Activated gamma-delta T cell (primary cell): ENCODE results near the gene JAM3.

ENCODE experiments used
- DNase-seq: peaks from one replicate; lab custom pipeline; 2025; lab: John Stamatoyannopoulos, UW

JAM3 gene

DNA sequence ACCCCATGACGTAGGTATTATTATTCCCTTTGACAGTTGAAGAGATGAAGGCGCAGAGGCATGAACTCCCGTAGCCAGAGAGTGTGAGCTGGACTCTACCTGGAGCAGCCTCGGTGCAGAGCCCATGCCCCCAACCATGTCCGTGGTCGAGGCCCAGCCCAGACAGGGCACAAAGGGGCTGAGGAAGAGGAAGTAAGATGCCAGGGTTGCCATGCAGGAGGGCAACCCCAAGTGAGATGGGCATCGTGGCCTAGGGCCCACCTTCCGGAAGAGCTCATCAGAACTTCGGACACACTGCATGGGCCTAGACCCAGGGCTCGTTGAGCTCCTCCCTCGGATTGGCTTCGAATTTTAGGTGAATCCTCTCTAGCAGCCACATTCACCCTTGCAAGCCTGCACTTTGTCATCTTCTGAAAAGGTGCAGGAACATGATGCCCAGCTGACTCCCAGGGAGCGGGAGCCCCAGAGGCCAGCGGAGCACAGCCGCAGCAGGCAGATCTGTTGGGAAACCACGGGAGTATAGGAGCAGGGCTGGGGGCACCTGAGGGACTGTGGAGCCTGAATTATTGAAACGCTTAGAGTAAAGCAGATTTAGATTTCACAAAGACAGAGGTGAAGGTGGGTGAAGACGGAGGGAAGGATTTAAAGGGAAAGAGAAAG lies 29.0 kb upstream of the JAM3 start:
- DNase-seq: no peak

DNA sequence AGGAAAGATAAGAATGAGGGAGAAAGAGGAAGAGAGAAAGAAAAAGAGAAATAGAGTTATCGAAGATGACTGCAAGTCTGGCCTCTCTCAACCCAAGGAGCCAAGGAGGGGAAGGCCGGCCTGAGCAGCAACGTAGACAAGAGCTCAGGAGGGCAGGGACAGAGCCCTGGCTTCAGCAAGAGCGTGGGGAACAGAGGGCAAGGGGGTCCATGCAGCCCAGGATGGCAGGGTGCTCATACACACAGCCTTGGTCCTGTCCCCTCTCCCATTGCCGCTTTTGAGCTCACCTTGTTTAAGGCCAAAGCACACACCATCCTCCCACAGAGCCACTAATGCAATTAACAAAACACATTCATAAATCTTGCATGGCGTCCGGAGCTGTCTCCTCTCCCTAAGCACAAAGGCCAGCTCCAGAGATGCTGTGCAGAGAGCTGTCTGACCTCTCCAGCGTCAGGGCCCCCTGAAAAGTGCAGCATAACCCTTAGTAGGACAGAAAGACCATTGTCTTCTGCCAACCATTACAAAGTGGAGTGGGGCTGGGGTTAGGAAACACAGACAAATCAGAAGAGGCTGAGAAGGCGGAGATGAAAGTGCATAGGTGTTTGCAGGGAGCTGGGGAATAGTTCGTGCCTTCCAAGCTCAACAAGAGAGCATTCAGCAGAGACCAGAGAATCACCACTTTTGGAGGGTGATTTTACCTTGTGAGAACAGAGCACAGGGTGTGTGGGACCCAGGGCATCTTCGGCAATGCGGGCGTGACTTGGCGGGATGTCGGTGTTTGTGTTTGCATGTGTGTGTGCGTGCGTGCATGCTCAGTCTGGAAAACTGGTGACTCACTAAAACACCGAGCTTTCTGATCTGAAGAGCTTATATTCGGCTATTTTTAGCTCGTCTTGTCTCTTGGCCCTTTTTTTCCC lies 28.2 kb upstream of the JAM3 start:
- no peak for DNase-seq

DNA sequence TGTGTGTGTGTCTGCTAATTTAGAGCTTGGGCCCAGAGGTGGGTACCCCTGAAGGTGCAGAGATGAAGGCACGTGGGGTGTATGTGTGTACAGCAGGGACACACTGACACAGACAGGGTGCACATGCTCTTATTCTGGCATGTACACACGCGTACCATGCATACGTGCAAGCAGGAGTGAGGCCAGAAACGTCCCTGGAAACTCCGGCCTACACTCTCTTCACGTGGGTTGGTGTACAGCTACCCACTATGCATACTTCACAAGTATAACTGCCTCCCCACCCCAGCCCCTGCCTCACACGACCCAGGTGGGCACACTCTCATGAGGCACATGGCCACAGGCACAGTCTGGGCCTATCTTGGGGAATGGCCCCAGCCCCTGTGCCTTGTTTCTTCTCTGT lies 27.5 kb upstream of the JAM3 start:
- no peak for DNase-seq

DNA sequence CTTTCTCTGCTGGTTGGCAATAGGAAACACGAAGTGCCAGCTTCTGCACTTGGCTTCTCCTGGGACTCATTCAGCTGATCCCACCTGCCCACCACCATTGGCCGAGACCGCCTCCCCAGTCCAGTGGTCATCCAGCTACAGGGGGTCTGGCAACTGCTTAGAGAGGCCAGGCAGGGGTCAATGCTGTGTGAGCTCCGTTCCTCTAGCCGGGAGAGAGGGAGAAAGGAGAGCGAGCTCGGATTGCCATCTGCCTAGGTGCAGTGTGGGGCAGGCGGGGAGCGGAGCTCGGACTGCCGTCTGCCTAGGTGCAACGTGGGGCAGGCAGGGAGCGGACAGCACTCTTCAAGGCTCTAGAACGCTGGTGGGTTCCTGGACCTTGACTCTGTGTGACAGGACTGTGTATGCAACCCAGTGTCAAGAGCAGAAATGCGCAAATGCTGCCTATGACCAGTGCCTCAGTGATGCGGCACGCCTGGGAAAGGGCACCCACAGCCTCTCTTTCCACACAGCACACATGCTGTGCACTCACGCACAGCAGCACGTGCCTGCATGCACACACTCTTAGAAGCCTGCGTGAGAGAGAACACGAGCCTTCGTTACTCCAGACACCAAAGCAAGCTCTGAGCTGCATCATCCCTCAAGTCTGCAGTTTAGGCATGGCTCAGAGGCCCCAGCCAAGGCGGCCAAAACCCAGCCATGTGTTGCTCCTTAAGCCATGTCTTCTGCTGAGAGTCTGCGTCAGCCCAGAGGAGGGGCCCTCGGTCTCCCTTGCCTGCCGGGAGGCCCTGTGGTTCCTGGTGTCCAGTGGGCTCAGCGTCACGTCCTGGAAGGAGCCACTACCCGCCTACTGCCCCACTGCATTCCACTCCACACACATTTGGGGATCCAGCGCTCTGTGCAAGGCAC lies 26.8 kb upstream of the JAM3 start:
- no peak for DNase-seq

DNA sequence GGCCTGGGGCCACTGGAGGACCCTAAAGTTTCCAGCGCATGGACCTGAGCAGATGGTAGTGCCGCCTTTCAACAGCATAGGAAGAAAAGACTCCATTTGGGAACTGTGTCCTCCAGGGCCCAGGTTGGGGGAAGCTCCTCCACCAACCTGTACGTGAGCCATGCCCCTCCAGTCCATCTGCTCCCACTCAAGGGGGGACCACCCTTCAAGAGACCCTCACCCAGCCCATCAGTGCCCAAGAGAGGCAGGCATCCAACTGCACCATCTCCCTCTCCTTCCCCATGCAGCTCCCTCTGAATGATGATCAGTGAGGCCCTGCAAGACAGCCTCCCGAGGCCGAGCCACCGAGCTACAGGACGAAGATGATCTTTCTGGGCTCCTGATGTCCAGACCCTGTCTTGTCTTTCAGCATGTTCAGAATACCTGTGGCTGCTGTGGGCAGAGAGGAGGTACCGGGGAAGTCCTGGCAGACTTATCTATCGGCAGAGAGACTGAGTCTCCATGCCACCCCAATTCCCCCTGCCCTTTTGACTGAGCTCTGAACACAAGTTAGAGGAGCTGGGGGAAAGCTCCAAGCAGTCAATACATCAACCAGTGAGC lies 25.0 kb upstream of the JAM3 start:
- DNase-seq: no peak

DNA sequence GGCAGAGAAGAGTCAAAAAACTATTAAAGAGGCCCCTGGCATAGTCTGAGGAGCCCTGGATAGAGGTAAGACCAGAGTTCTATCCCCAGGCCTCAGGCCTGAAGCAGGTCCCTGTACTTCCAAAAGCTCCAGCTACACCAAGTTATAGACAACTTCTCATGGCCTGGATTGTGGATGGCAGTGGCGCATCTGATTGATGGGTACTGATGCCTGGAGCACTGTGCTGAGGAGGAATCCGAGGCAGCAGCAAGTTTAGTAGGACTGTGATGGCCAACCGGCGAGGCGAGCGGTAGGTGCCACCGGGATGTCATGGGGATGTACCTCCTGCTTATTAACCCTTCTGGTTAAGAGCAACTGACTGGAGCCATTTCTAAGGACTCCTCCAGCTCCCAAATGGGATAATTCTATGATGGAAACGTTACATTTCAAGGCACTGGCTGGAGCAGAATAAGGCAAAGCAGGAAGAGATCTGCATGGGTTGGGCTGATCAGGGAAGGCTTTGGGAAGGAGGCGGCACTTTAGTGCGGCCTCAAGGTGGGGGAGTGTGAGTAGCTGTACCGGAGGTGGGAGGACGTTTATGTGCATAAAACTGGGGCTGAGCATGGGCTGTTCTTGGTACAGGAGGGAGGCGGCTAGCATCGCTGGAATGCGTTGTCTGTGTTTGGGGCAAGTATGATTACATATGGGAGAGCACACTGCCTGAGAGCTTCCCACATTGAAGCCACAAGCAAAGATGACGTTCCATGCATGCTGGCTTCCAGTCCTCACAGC lies 24.2 kb upstream of the JAM3 start:
- no peak for DNase-seq

DNA sequence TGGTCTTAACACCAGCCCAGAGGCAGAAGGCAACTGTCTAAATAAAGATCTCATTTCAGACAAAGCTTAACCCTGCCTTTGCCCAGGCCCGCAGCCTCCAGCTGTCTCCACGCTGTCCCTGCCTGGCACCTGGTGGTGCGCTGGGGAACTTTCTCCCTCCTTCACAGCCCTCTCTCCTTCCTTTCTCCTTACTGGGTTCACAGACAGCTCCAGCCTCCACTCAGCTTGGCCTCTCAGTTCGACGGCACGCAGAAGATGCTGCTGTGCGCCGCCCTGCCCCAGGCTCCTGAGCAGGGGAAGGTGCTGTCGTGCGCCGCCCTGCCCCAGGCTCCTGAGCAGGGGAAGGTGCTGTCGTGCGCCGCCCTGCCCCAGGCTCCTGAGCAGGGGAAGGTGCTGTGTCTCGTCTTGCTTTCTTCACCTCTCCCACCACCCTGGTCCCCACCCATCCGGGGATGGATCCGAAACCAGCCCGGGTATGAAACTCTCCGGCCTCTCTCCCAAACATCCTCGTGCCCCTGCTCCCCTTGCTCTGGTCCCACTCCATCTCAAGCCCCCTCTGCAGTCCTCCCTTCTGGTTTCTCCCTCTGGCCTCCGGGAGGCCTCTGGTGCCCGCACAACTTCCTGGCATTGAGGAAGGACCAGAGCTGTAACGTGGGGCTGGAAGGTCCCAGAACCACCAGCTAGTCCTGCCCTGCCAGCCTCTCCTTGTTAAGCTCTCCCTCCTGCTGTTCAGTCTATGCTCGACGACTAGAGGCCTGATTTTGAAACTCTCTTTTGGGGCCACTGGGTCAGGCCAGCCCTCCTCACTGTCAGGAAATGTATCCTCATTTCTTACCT lies 22.9 kb upstream of the JAM3 start:
- no peak for DNase-seq

DNA sequence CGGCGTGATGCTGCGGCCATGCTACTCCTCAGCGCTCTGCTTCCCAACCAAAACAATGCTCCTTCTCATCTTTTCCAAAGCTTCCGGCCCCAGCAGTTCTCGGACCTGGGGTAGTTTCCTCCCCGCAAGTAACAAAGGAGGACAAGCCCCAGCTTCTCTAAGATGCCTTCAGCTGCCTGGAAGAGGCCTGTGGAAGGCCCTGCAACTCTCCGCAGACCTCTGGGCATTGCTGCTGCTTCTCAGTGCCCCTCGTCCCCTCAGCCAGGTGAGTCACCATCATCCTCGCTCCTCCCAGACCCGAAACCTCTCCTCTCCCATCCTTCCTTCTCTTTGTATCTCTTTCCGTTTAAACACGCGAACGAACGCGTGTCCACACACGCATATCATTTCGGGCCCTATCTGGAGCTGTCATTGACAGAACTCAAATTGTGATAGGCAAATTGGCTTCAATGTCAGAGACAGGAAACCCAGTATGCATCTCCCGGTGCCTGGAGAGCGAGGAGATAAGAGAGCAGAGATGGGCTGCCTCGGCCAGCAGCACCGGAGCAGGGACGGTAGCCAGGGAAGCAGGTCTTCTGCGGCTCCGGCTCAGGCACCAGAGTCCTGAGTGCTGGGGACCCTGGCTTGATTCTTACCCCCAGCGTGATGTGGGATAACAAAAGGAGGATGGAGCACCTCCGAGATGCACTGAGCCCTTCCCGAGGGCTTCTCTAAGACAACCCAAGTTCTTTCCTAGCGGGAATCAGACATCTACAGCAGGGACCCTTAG lies 22.0 kb upstream of the JAM3 start:
- DNase-seq: no peak

DNA sequence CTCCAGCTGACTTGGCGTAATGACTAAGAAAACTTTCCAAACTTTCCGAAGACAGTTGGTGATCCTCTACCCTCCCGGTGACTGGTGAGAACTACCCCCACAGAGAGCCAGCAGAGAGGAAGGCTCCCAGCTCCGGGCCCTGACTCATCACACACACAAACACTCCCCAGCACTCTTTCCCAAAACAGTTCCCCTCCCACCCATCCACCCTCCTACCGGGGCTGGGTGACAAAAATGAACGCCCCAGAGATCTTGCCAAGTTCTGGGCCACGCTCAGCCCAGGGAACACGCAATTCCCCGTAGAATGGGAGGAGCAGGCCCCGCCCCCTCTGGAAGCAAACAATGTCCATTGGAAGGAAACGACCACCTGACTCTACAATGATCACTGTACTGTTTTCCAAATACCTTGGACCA lies 21.3 kb upstream of the JAM3 start:
- no peak for DNase-seq

DNA sequence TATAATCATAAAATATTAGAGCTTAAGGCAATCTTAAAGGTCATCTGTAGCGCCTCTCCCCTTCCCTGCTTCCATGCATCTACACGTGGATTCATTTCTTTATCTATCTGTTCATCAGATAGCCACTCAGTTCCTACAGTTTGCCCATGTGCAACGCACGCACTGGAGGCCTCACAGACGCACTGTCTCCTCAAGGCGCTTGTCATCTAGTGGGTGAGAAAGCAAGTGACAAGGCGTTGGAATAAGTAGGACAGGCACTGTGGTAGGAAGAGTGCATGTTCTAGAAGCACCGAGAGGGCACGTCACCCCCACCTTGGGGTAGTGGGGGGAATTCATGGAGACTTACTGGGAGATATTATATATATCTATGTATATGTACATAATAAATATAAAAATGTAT lies 20.8 kb upstream of the JAM3 start:
- no peak for DNase-seq

DNA sequence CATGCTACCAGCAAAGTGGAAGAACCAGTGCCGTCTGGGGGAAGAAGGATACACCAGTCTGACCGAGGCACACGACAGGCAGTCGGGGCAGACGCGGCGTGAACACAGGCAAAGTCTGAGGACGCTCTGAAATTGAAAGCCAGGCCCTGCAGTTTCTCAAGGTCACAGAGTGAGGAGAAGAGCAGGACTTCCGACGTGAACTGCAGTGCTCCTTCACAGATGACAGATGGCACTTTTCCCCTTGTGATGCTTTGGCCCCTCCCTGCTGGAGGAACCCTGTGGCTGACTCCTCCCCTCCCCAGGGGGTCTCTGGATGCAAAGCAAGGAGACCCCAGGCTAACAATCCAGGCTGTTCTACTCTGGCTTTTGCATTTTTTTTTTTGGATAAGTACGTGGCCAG lies 19.6 kb upstream of the JAM3 start:
- no peak for DNase-seq

DNA sequence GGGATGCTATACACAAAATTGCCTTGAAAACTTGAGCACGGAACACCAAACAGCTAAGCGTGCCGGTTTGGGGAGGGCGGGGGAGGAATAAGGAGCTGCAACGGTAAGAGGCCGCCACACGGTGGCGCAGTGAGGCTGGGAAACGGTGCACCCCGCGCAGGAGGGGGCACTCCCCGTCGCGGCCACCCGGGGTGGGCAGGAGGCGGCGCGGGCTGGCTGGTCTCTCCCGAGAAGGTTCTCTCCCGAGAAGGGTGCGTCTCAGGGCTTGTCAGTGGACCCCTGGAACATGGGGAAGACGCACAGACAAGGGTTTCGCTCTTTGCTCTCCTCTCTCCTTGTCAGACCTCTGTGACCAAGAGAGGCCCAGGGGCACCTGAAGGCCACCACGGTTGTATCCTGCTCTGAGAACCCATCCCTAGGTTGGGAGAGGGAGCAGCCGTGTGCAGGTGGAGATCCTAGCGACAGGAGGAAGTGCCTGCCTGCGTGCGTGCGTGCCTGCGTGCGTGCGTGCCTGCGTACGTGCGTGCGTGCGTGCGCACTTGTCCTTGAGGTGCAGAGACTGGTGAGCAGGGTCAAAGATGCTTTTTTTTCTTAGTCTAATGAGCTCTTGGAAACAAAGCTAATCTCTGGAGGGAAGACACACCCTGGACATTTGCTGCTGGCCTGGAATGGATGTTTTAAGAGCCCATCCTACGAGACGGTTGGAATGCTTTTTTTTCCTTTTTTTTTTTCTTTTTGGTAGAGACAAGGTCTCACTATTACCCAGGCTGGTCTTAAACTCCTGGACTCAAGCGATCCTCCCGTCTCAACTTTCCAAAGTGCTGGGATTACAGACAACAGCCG lies 18.1 kb upstream of the JAM3 start:
- peak; percentile 46 for DNase-seq

DNA sequence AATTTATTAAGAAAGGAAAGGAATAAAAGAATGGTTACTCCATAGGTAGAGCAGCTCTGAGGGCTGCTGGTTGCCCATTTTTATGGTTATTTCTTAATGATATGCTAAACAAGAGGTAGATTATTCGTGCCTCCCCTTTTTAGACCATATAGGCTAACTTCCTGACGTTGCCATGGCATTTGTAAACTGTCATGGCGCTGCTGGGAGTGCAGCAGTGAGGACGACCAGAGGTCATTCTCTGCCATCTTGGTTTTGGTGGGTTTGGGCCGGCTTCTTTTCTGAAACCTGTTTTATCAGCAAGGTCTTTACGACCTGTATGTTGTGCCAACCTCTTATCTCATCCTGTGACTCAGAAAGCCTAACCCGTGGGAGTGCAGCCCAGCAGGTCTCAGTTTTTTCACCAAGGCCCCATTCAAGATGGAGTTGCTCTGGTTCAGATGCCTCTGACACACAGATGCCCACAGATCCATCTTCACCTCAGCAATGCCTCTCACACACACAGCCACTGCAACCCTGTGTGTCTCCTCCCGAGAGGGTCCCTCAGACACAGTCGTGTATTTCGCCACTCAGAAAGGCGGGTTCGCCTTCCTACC lies 16.4 kb upstream of the JAM3 start:
- no peak for DNase-seq

DNA sequence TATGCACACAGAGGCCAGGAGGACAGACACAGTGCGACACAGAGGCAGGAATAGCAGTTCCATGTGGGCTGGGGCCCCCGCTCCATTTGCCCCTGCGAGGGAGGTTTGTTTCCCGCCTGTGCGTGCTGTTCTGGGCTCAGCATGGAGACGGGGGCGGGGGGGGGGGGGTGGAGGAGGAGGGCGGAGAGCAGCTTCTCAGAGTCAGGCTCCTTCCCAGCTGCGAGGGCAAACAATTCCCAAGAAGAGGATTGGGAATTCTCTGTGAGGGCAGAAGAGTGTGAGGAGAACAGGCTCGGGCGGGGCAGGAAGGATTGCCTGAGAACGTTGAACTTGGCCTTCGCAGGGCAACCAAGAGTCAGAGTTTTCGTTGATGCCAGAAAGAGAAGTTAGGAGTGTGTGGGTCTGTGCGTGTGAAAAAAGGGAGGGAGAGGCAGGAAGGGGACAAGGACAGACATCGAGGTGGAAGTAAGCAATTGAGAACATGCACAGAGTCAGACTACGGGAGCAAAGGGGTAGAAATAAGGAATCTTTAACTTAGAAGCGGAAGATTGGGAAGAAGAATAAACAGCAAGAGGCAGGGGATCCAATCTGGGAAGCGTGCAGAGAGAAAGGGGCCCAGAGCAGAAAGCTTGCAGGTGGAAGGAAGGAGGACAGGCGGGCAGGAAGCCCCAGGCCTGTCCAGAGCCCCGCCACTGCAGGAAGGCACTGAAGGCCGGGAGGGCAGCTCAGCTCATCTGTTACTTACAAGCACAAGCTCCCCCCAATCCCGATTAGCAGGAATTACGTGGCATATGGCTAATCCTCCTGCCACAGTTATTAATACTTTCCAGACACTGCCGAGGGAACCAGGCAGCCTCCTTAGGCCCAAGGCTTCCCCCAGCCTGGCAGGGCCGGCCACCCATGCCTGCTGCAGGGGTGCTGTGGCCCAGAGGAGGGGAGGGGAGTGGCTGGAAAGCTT lies 15.6 kb upstream of the JAM3 start:
- no peak for DNase-seq

DNA sequence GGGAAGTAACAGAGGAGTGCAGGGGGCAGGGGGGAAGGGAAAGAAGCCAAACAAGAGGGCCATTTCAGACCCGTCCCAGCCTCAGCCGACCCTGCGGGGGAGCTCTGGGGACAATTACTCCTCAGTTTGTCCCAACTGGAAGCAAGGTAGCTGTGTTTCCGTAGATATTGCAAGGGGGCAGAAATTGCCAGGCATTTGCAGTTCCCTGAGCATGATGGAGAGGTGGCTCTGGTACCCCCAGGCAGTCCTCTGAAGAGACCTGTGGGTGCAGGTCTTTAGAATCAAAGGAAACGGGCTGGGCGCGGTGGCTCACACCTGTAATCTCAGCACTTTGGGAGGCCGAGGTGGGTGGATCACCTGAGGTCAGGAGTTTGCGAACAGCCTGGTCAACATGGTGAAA lies 13.8 kb upstream of the JAM3 start:
- DNase-seq: no peak

DNA sequence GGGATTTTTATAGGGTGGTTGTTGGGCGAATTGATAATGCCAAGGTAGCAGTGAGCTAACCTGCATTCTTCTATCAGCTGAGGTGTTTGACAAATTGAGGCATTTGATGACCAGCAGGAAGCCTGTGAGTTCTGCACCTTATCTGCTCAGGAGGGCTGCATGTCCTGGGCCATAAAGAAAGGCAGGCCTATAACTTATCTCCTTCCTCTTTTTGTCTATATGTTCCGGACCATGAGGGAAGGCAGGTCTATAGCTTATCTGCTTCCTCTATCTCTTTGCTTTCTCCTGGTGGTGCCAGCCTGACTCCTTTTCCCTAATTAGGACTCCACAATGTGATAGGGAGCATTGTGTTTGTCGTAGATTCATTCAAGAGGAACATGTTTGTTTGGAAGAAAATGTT lies 8.6 kb upstream of the JAM3 start:
- no peak for DNase-seq
